Inflammatory macrophage treated with lipopolysaccharide for 4 hours (primary cell): ENCODE measurements around the gene IFIT2.

Experiments used
- DNase-seq: peaks from one replicate; pipeline ENCODE4 v3.0.0-alpha.2; 2020

Gene IFIT2

GRCh38 chr10:89301721-89302445, at the start of gene IFIT2:
Gene IFIT2, plus strand, starts transcription at chr10:89302046. Its CDS starts 78 bp downstream, at chr10:89302124.
- DNase-seq: peak; percentile 95

GRCh38 chr10:89252225-89252585, 49.6 kb upstream of the IFIT2 start:
- DNase-seq: no peak

GRCh38 chr10:89255091-89255579, 46.7 kb upstream of the IFIT2 start:
- peak; percentile 84 for DNase-seq

GRCh38 chr10:89255793-89256192, 46.1 kb upstream of the IFIT2 start:
- DNase-seq: peak; percentile 85

GRCh38 chr10:89256340-89256739, 45.5 kb upstream of the IFIT2 start:
- DNase-seq: peak; percentile 92

- no peak for DNase-seq
Measured at GRCh38 chr10:89256962-89257361, 44.9 kb upstream of the IFIT2 start.

GRCh38 chr10:89257581-89257980, 44.3 kb upstream of the IFIT2 start:
- DNase-seq: no peak

- DNase-seq: peak; percentile 55
Measured at GRCh38 chr10:89258881-89259280, 43.0 kb upstream of the IFIT2 start.

GRCh38 chr10:89262086-89263051, 39.5 kb upstream of the IFIT2 start:
- DNase-seq: no peak

- no peak for DNase-seq
Measured at GRCh38 chr10:89263091-89263490, 38.8 kb upstream of the IFIT2 start.

- DNase-seq: no peak
Measured at GRCh38 chr10:89263531-89263930, 38.3 kb upstream of the IFIT2 start.

- DNase-seq: no peak
Measured at GRCh38 chr10:89266721-89267453, 35.0 kb upstream of the IFIT2 start.

- DNase-seq: peak; percentile 54
Measured at GRCh38 chr10:89269433-89270152, 32.3 kb upstream of the IFIT2 start.

GRCh38 chr10:89270153-89270483, 31.7 kb upstream of the IFIT2 start:
- DNase-seq: no peak

GRCh38 chr10:89271532-89271931, 30.3 kb upstream of the IFIT2 start:
- DNase-seq: no peak

- DNase-seq: no peak
Measured at GRCh38 chr10:89273680-89274079, 28.2 kb upstream of the IFIT2 start.

GRCh38 chr10:89274928-89275327, 26.9 kb upstream of the IFIT2 start:
- peak; percentile 24 for DNase-seq

GRCh38 chr10:89275383-89275782, 26.5 kb upstream of the IFIT2 start:
- DNase-seq: no peak

GRCh38 chr10:89278034-89278535, 23.8 kb upstream of the IFIT2 start:
- DNase-seq: peak; percentile 91

- DNase-seq: no peak
Measured at GRCh38 chr10:89278900-89279392, 22.9 kb upstream of the IFIT2 start.

GRCh38 chr10:89279421-89279869, 22.4 kb upstream of the IFIT2 start:
- DNase-seq: no peak

- no peak for DNase-seq
Measured at GRCh38 chr10:89280508-89280907, 21.3 kb upstream of the IFIT2 start.
